ENCODE data around the gene TMEM26. TPM values are rescaled to one million over a fixed set of nuclear protein-coding genes. Genes with fewer than 3 reads are reported as not detected.

Gene TMEM26
- total and polyA plus RNA-seq, 9 of the 15 experiments (the other 6 are each of a cell fraction or from before 2014, with no cell fraction given): not detected

DNA sequence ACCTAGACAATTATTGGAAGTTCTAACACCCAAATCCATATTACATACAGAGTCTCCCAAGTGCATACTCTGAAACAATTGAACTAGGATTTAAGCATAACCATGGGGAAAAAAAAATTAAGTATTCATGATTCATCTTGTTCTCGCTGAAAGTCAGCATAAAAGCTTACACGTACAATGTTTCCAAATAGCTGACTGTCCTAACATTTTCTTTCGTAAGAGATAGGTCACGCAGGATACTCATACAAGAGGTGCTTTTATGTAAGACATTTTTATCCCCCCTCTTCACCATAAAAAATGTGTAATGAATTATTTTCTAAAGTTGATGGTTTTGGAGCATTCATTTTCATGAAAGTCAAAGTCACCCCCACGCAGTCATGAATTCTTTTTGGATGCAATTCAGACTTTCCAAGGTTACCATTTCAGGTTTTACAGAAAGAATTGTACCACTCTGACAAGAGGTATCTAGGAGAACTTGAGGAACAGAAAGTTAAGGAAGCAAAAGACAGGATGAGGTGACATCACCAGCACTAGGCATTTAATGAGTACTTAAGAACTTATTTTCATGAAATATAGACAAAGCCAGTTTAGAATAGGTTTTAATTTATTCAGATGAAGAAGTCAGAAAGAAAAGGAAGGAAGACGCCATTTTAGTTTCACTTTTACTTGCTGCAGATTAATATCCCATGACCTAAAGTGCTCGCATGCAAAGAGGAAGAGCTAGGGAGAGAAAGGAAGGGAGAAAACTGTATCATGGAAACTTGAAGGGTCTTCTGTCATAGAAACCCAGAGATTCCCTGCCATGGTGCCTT, 55.8 kb downstream of the TMEM26 start (continued):
- no peak for TF ChIP-seq ZNF175 (CRISPR knock-in tag; IDR thresholded peaks at IDR 0.05; ENCODE audit: low read depth)
- TF ChIP-seq, protein P1, sequence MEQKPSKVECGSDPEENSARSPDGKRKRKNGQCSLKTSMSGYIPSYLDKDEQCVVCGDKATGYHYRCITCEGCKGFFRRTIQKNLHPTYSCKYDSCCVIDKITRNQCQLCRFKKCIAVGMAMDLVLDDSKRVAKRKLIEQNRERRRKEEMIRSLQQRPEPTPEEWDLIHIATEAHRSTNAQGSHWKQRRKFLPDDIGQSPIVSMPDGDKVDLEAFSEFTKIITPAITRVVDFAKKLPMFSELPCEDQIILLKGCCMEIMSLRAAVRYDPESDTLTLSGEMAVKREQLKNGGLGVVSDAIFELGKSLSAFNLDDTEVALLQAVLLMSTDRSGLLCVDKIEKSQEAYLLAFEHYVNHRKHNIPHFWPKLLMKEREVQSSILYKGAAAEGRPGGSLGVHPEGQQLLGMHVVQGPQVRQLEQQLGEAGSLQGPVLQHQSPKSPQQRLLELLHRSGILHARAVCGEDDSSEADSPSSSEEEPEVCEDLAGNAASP (IDR thresholded peaks at IDR 0.05): no peak
- TF ChIP-seq ZNF589 (CRISPR knock-in tag; IDR thresholded peaks at IDR 0.05; ENCODE audit: low read depth): 0 out of 2 replicates have a peak, but pooled peaks have one; percentile 34
- no peak for TF ChIP-seq ZBTB17 (CRISPR knock-in tag; IDR thresholded peaks at IDR 0.05)
- TF ChIP-seq RFX5 (IDR thresholded peaks at IDR 0.05; ENCODE audit: low read depth, low read length): no peak
- no peak for TF ChIP-seq TBP (optimal IDR thresholded peaks at IDR 0.05; ENCODE audit: low read depth, low read length)
- TF ChIP-seq, protein P2, sequence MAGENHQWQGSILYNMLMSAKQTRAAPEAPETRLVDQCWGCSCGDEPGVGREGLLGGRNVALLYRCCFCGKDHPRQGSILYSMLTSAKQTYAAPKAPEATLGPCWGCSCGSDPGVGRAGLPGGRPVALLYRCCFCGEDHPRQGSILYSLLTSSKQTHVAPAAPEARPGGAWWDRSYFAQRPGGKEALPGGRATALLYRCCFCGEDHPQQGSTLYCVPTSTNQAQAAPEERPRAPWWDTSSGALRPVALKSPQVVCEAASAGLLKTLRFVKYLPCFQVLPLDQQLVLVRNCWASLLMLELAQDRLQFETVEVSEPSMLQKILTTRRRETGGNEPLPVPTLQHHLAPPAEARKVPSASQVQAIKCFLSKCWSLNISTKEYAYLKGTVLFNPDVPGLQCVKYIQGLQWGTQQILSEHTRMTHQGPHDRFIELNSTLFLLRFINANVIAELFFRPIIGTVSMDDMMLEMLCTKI (IDR thresholded peaks at IDR 0.05; ENCODE audit: partially characterized antibody): no peak
- TF ChIP-seq MTF1 (CRISPR knock-in tag; IDR thresholded peaks at IDR 0.05; ENCODE audit: borderline replicate concordance): no peak
- TF ChIP-seq ZBTB1 (CRISPR knock-in tag; IDR thresholded peaks at IDR 0.05; ENCODE audit: borderline replicate concordance, low read depth): no peak
- no peak for TF ChIP-seq SMC3 (conservative IDR thresholded peaks at IDR 0.05; ENCODE audit: insufficient read depth, low read depth, low read length)
- no peak for TF ChIP-seq CCNT2 (IDR thresholded peaks at IDR 0.05; ENCODE audit: borderline replicate concordance, extremely low read depth, insufficient read length, low read depth, low read length)
- TF ChIP-seq NFATC3 (IDR thresholded peaks at IDR 0.05): no peak
- TF ChIP-seq, protein P3, sequence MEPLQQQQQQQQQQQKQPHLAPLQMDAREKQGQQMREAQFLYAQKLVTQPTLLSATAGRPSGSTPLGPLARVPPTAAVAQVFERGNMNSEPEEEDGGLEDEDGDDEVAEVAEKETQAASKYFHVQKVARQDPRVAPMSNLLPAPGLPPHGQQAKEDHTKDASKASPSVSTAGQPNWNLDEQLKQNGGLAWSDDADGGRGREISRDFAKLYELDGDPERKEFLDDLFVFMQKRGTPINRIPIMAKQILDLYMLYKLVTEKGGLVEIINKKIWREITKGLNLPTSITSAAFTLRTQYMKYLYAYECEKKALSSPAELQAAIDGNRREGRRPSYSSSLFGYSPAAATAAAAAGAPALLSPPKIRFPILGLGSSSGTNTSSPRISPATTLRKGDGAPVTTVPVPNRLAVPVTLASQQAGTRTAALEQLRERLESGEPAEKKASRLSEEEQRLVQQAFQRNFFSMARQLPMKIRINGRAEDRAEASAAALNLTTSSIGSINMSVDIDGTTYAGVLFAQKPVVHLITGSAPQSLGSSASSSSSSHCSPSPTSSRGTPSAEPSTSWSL (CRISPR knock-in tag; IDR thresholded peaks at IDR 0.05; ENCODE audit: borderline replicate concordance): no peak
- no peak for TF ChIP-seq KAT2B (IDR thresholded peaks at IDR 0.05; ENCODE audit: low read depth, low read length)
- no peak for TF ChIP-seq TAF9B (IDR thresholded peaks at IDR 0.05; ENCODE audit: partially characterized antibody)
- no peak for TF ChIP-seq PYGO2 (tag; IDR thresholded peaks at IDR 0.05)
- TF ChIP-seq, protein P4, sequence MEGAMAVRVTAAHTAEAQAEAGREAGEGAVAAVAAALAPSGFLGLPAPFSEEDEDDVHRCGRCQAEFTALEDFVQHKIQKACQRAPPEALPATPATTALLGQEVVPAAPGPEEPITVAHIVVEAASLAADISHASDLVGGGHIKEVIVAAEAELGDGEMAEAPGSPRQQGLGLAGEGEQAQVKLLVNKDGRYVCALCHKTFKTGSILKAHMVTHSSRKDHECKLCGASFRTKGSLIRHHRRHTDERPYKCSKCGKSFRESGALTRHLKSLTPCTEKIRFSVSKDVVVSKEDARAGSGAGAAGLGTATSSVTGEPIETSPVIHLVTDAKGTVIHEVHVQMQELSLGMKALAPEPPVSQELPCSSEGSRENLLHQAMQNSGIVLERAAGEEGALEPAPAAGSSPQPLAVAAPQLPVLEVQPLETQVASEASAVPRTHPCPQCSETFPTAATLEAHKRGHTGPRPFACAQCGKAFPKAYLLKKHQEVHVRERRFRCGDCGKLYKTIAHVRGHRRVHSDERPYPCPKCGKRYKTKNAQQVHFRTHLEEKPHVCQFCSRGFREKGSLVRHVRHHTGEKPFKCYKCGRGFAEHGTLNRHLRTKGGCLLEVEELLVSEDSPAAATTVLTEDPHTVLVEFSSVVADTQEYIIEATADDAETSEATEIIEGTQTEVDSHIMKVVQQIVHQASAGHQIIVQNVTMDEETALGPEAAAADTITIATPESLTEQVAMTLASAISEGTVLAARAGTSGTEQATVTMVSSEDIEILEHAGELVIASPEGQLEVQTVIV (CRISPR knock-in tag; IDR thresholded peaks at IDR 0.05; ENCODE audit: borderline replicate concordance): no peak
- TF ChIP-seq DACH1 (IDR thresholded peaks at IDR 0.05; ENCODE audit: partially characterized antibody): no peak
- TF ChIP-seq BRD9 (IDR thresholded peaks at IDR 0.05; ENCODE audit: low read depth, partially characterized antibody): no peak
- TF ChIP-seq ZNF134 (CRISPR knock-in tag; conservative IDR thresholded peaks at IDR 0.05): no peak
